Choroid plexus epithelial cell (primary cell): ENCODE results near the gene HRNR.

Experiments
- DNase-seq: peaks from one replicate; pipeline ENCODE4 v3.0.0-alpha.2; 2010; ENCODE audit warnings: low read depth
- H3K4me3 ChIP-seq: 2 replicates; pipeline ENCODE4 v1.5.1; 2011; ENCODE audit warnings: low read depth, mild to moderate bottlenecking, control low read depth, low read length, moderate library complexity
- CTCF ChIP-seq: conservative IDR thresholded peaks from 2 replicates; pipeline ENCODE4 v1.5.1; 2011; ENCODE audit warnings: low read depth, mild to moderate bottlenecking, control low read depth, inconsistent platforms, low read length, moderate library complexity

The HRNR gene

GRCh38 chr1:152198982-152199381 is 25.0 kb downstream of the HRNR start:
- H3K4me3 ChIP-seq, result no peak overlapping the region
- no peak for DNase-seq
- no peak for TF ChIP-seq CTCF

DNA sequence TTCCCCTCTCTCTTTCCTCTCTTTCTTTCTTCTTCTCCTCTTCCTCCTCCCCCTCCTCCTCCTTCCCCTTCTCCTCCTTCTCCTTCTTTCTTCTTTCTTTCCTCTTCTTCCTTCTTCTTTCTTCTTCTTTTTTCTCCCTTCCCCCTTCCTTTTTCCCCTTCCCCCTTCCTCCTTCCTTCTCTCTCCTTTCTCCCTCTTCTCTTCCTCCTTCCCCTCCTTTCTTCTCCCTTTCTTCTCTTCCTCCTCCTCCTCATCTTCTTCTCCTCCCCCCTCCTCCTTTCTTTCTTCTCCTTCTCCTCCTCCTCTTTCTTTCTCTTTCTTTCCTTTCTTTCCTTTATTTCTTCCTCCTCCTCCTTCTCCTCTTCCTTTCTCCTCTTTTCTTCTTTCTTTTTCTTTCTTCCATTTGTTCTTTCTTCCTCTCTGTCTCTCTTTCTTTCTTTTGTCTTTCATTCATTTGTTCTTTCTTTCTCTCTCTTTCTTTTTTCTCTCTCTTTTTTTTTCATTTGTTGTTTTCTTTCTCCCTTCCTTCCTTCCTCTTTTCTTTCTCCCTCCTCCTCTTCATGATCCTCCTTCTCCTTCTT is 26.5 kb downstream of the HRNR start:
- H3K4me3 ChIP-seq, result no peak overlapping the region
- DNase-seq, result no peak
- TF ChIP-seq CTCF, result no peak

- DNase-seq, result no peak
- no peak overlapping the region for H3K4me3 ChIP-seq
- no peak for TF ChIP-seq CTCF
Measured at GRCh38 chr1:152191711-152192110, 32.3 kb downstream of the HRNR start.

DNA sequence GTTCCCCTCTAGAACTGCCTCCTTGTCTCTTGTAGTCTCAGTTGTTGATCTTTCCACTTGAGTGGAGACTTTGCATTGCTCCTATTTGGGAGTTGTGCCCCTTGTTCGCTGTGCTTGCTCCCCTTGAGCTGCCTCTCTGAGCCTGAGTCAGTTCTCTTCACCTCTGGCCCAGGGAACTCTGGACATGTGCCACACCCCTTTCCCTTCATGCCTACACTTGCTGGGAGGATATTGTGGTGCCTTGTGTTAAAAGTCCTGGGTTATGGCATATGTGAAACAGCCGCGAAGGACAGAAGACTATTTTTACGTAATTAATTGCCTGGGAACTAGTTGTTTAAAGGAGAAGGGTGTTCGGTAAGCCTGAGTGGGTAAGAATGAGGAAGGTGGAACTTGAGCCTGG is 32.7 kb downstream of the HRNR start:
- TF ChIP-seq CTCF, result no peak
- no peak for DNase-seq
- H3K4me3 ChIP-seq, result no peak overlapping the region

DNA sequence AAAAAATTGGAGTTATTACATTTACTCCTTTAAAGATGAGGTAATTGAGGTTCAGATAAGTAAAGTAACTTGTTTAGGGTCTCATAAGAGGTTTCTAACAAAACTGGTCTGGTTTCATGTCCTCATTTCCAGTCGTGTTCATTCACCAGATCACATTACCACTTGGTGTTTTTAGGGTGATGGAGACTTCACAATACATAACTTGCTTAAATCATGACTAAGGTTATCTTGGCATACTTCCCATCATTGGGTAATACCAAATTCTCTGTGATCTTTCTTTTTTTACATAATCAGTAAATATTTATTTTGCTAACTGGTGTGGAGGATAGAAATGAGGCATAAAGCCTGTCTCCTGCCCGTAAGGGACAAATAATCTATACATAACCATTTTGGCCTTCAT is 33.4 kb downstream of the HRNR start:
- no peak for TF ChIP-seq CTCF
- no peak overlapping the region for H3K4me3 ChIP-seq
- peak; percentile 82 for DNase-seq

- peak overlapping the region; percentile 63 for H3K4me3 ChIP-seq
- peak; percentile 83 for DNase-seq
- peak; percentile 88 for TF ChIP-seq CTCF
Measured at GRCh38 chr1:152189657-152190442, 34.1 kb downstream of the HRNR start.
